A549 treated with DMSO at 1 μM for 4 hours (cell line): ENCODE results near the gene KCNJ11. TPM values are rescaled to one million over a fixed set of nuclear protein-coding genes. Genes with fewer than 3 reads are reported as not detected.

ENCODE experiments used
- total RNA-seq: library from RNA; stranded (reverse); fragments of 200-300 nt; extraction: Qiagen RNA extraction; gene quantifications from 5 replicates; pipeline ENCODE4 v1.2.3, GENCODE V29; 2022; ENCODE audit warnings: low read depth

The KCNJ11 gene
- 0.15 to 0.62 TPM (median 0.37 TPM) in 5 replicates for total RNA-seq

GRCh38 chr11:17388609-17389210 lies at the start of gene KCNJ11:
Gene KCNJ11, minus strand, starts transcription at chr11:17388659. Its CDS starts 568 bp downstream, at chr11:17388091.

GRCh38 chr11:17351510-17352176 lies 36.8 kb downstream of the KCNJ11 start, which contains the start of gene NCR3LG1:
Gene NCR3LG1, plus strand, starts transcription at chr11:17351800. Its CDS starts 170 bp downstream, at chr11:17351970.

Other genes starting within 250 kb of the KCNJ11 start
- gene PIK3C2A, start 180.7 kb downstream of the KCNJ11 start, total RNA-seq, result 11.6 to 20.3 TPM (median 17.0 TPM) in 5 replicates
- gene NUCB2, start 111.9 kb downstream of the KCNJ11 start, total RNA-seq, result 27.1 to 36.3 TPM (median 32.1 TPM) in 5 replicates
- gene NCR3LG1, start 36.9 kb downstream of the KCNJ11 start, total RNA-seq, result 2.3 to 3.7 TPM (median 3.3 TPM) in 5 replicates
- gene ABCC8, start 88.2 kb upstream of the KCNJ11 start, total RNA-seq, result 1.3 to 2.7 TPM (median 1.7 TPM) in 5 replicates
- gene USH1C, start 155.8 kb upstream of the KCNJ11 start, total RNA-seq, result 0.59 to 1.0 TPM (median 0.94 TPM) in 5 replicates
- not detected in 5 replicates for gene OTOG, start 158.6 kb upstream of the KCNJ11 start, total RNA-seq